Measurements from ENCODE around the gene CYP4F22.

- TF ChIP-seq CTCF (IDR thresholded peaks at IDR 0.05): no peak
- no peak for TF ChIP-seq POLR2A (IDR thresholded peaks at IDR 0.05)
Observed at GRCh38 chr19:15589760-15590451, 81.6 kb downstream of the CYP4F22 start.
